ENCODE data around the gene TPK1.

The TPK1 gene

GRCh38 chr7:144824360-144824759 is 11.5 kb downstream of the TPK1 start:
- Histone ChIP-seq H3K36me3 (ENCODE audit: control insufficient read depth in 2 of 2, insufficient read depth in 2 of 2, low read length in 2 of 2) (no peaks in the 10 kb centered on the region), H3K4me3 (ENCODE audit: low read length in 2 of 2) (no peak overlapping the region), H3K27me3 (ENCODE audit: control insufficient read depth in 1 of 2, insufficient read depth in 2 of 2, low read length in 2 of 2) (no peaks in the 10 kb centered on the region), H3K4me1 (ENCODE audit: control insufficient read depth, insufficient read depth, low read length) (no peaks in the 10 kb centered on the region), H3K27ac (ENCODE audit: low read length) (no peak overlapping the region), H3K9ac (ENCODE audit: low read length in 2 of 2) (no peak overlapping the region), H3K9me3 (ENCODE audit: control insufficient read depth in 2 of 2, low read length in 2 of 2) (no peaks in the 10 kb centered on the region)

GRCh38 chr7:144822223-144822622 is 13.6 kb downstream of the TPK1 start:
- no peaks in the 10 kb centered on the region for H3K36me3 ChIP-seq (ENCODE audit: control insufficient read depth in 2 of 2, insufficient read depth in 2 of 2, low read length in 2 of 2)
- no peak overlapping the region for H3K27ac ChIP-seq (ENCODE audit: low read length)
- H3K9ac ChIP-seq (ENCODE audit: low read length in 2 of 2) = no peak overlapping the region
- H3K27me3 ChIP-seq (ENCODE audit: control insufficient read depth in 1 of 2, insufficient read depth in 2 of 2, low read length in 2 of 2) = no peaks in the 10 kb centered on the region
- no peaks in the 10 kb centered on the region for H3K4me1 ChIP-seq (ENCODE audit: control insufficient read depth, insufficient read depth, low read length)
- no peak overlapping the region for H3K4me3 ChIP-seq (ENCODE audit: low read length in 2 of 2)
- H3K9me3 ChIP-seq (ENCODE audit: control insufficient read depth in 2 of 2, low read length in 2 of 2) = no peaks in the 10 kb centered on the region

GRCh38 chr7:144821067-144821466 is 14.8 kb downstream of the TPK1 start:
- Histone ChIP-seq H3K27me3 (ENCODE audit: control insufficient read depth in 1 of 2, insufficient read depth in 2 of 2, low read length in 2 of 2) (no peaks in the 10 kb centered on the region), H3K4me1 (ENCODE audit: control insufficient read depth, insufficient read depth, low read length) (no peaks in the 10 kb centered on the region), H3K27ac (ENCODE audit: low read length) (no peak overlapping the region), H3K36me3 (ENCODE audit: control insufficient read depth in 2 of 2, insufficient read depth in 2 of 2, low read length in 2 of 2) (no peaks in the 10 kb centered on the region), H3K4me3 (ENCODE audit: low read length in 2 of 2) (no peak overlapping the region), H3K9me3 (ENCODE audit: control insufficient read depth in 2 of 2, low read length in 2 of 2) (no peaks in the 10 kb centered on the region), H3K9ac (ENCODE audit: low read length in 2 of 2) (no peak overlapping the region)

GRCh38 chr7:144820552-144820951 is 15.3 kb downstream of the TPK1 start:
- Histone ChIP-seq H3K9me3 (ENCODE audit: control insufficient read depth in 2 of 2, low read length in 2 of 2) (no peaks in the 10 kb centered on the region), H3K4me3 (ENCODE audit: low read length in 2 of 2) (no peak overlapping the region), H3K27me3 (ENCODE audit: control insufficient read depth in 1 of 2, insufficient read depth in 2 of 2, low read length in 2 of 2) (no peaks in the 10 kb centered on the region), H3K9ac (ENCODE audit: low read length in 2 of 2) (no peak overlapping the region), H3K36me3 (ENCODE audit: control insufficient read depth in 2 of 2, insufficient read depth in 2 of 2, low read length in 2 of 2) (no peaks in the 10 kb centered on the region), H3K27ac (ENCODE audit: low read length) (no peak overlapping the region), H3K4me1 (ENCODE audit: control insufficient read depth, insufficient read depth, low read length) (no peaks in the 10 kb centered on the region)

- no peak overlapping the region for H3K4me3 ChIP-seq (ENCODE audit: low read length in 2 of 2)
Observed at GRCh38 chr7:144819566-144819965, 16.3 kb downstream of the TPK1 start.

GRCh38 chr7:144818511-144818910 is 17.3 kb downstream of the TPK1 start:
- no peaks in the 10 kb centered on the region for H3K4me1 ChIP-seq (ENCODE audit: control insufficient read depth, insufficient read depth, low read length)
- no peaks in the 10 kb centered on the region for H3K27me3 ChIP-seq (ENCODE audit: control insufficient read depth in 1 of 2, insufficient read depth in 2 of 2, low read length in 2 of 2)
- H3K27ac ChIP-seq (ENCODE audit: low read length) = no peak overlapping the region
- H3K9ac ChIP-seq (ENCODE audit: low read length in 2 of 2) = no peak overlapping the region
- no peak overlapping the region for H3K4me3 ChIP-seq (ENCODE audit: low read length in 2 of 2)
- no peaks in the 10 kb centered on the region for H3K9me3 ChIP-seq (ENCODE audit: control insufficient read depth in 2 of 2, low read length in 2 of 2)
- H3K36me3 ChIP-seq (ENCODE audit: control insufficient read depth in 2 of 2, insufficient read depth in 2 of 2, low read length in 2 of 2) = no peaks in the 10 kb centered on the region

More at GRCh38 chr7:144819566-144819965, 16.3 kb downstream of the TPK1 start:
- H3K36me3 ChIP-seq (ENCODE audit: control insufficient read depth in 2 of 2, insufficient read depth in 2 of 2, low read length in 2 of 2) = no peaks in the 10 kb centered on the region
- H3K9me3 ChIP-seq (ENCODE audit: control insufficient read depth in 2 of 2, low read length in 2 of 2) = no peaks in the 10 kb centered on the region
- no peaks in the 10 kb centered on the region for H3K4me1 ChIP-seq (ENCODE audit: control insufficient read depth, insufficient read depth, low read length)
- no peak overlapping the region for H3K9ac ChIP-seq (ENCODE audit: low read length in 2 of 2)
- H3K27ac ChIP-seq (ENCODE audit: low read length) = no peak overlapping the region
- no peaks in the 10 kb centered on the region for H3K27me3 ChIP-seq (ENCODE audit: control insufficient read depth in 1 of 2, insufficient read depth in 2 of 2, low read length in 2 of 2)

- no peak overlapping the region for H3K4me3 ChIP-seq (ENCODE audit: low read length in 2 of 2)
- H3K27ac ChIP-seq (ENCODE audit: low read length) = no peak overlapping the region
- no peaks in the 10 kb centered on the region for H3K9me3 ChIP-seq (ENCODE audit: control insufficient read depth in 2 of 2, low read length in 2 of 2)
- H3K4me1 ChIP-seq (ENCODE audit: control insufficient read depth, insufficient read depth, low read length) = no peaks in the 10 kb centered on the region
- H3K36me3 ChIP-seq (ENCODE audit: control insufficient read depth in 2 of 2, insufficient read depth in 2 of 2, low read length in 2 of 2) = no peaks in the 10 kb centered on the region
- no peak overlapping the region for H3K9ac ChIP-seq (ENCODE audit: low read length in 2 of 2)
- H3K27me3 ChIP-seq (ENCODE audit: control insufficient read depth in 1 of 2, insufficient read depth in 2 of 2, low read length in 2 of 2) = no peaks in the 10 kb centered on the region
Observed at GRCh38 chr7:144817001-144817400, 18.9 kb downstream of the TPK1 start.

GRCh38 chr7:144814299-144814698 is 21.6 kb downstream of the TPK1 start:
- H3K27ac ChIP-seq (ENCODE audit: low read length) = no peak overlapping the region
- no peaks in the 10 kb centered on the region for H3K9me3 ChIP-seq (ENCODE audit: control insufficient read depth in 2 of 2, low read length in 2 of 2)

GRCh38 chr7:144812379-144813283 is 23.2 kb downstream of the TPK1 start:
- Histone ChIP-seq H3K4me3 (ENCODE audit: low read length in 2 of 2) (no peak overlapping the region), H3K36me3 (ENCODE audit: control insufficient read depth in 2 of 2, insufficient read depth in 2 of 2, low read length in 2 of 2) (no peaks in the 10 kb centered on the region), H3K27me3 (ENCODE audit: control insufficient read depth in 1 of 2, insufficient read depth in 2 of 2, low read length in 2 of 2) (no peaks in the 10 kb centered on the region), H3K27ac (ENCODE audit: low read length) (no peak overlapping the region), H3K9ac (ENCODE audit: low read length in 2 of 2) (no peak overlapping the region), H3K9me3 (ENCODE audit: control insufficient read depth in 2 of 2, low read length in 2 of 2) (no peaks in the 10 kb centered on the region), H3K4me1 (ENCODE audit: control insufficient read depth, insufficient read depth, low read length) (no peaks in the 10 kb centered on the region)

More at GRCh38 chr7:144814299-144814698, 21.6 kb downstream of the TPK1 start:
- Histone ChIP-seq H3K4me3 (ENCODE audit: low read length in 2 of 2) (no peak overlapping the region), H3K9ac (ENCODE audit: low read length in 2 of 2) (no peak overlapping the region), H3K36me3 (ENCODE audit: control insufficient read depth in 2 of 2, insufficient read depth in 2 of 2, low read length in 2 of 2) (no peaks in the 10 kb centered on the region), H3K4me1 (ENCODE audit: control insufficient read depth, insufficient read depth, low read length) (no peaks in the 10 kb centered on the region), H3K27me3 (ENCODE audit: control insufficient read depth in 1 of 2, insufficient read depth in 2 of 2, low read length in 2 of 2) (no peaks in the 10 kb centered on the region)

GRCh38 chr7:144805627-144806239 is 30.1 kb downstream of the TPK1 start:
- Histone ChIP-seq H3K4me3 (ENCODE audit: low read length in 2 of 2) (no peak overlapping the region), H3K9ac (ENCODE audit: low read length in 2 of 2) (no peak overlapping the region), H3K9me3 (ENCODE audit: control insufficient read depth in 2 of 2, low read length in 2 of 2) (no peaks in the 10 kb centered on the region), H3K4me1 (ENCODE audit: control insufficient read depth, insufficient read depth, low read length) (no peaks in the 10 kb centered on the region), H3K27ac (ENCODE audit: low read length) (no peak overlapping the region), H3K36me3 (ENCODE audit: control insufficient read depth in 2 of 2, insufficient read depth in 2 of 2, low read length in 2 of 2) (no peaks in the 10 kb centered on the region), H3K27me3 (ENCODE audit: control insufficient read depth in 1 of 2, insufficient read depth in 2 of 2, low read length in 2 of 2) (no peaks in the 10 kb centered on the region)

Data from stomach smooth muscle (tissue), 2 donors.